Non-pigmented ciliary epithelial cell (primary cell): Measurements from ENCODE around the gene MBP.

ENCODE experiments used
- DNase-seq: peaks from one replicate; pipeline ENCODE4 v3.0.0-alpha.2; 2010; ENCODE audit warnings: low read depth

MBP gene

DNA sequence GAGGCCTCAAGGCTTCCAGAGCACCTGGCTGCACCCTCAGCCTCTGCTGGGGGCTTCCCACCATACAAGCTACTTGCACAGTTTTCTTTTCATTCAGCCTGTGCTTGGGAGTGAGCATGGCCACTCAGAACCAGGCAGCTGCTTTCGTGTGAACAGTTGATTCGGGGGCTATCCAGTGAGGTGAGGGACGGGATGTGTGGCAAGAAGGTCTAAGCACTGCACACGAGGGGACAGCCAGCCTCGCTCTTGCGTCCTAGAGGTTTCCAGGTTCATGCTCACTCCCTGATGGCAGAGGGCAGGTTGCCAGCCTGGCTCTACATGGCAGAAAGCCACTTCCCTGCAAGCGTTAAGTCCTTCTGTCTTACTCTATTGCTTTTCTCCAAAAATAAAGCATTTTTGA, 146.2 kb downstream of the MBP start:
- DNase-seq, result no peak

GRCh38 chr18:76985951-76986236, 146.7 kb downstream of the MBP start:
- no peak for DNase-seq

DNA sequence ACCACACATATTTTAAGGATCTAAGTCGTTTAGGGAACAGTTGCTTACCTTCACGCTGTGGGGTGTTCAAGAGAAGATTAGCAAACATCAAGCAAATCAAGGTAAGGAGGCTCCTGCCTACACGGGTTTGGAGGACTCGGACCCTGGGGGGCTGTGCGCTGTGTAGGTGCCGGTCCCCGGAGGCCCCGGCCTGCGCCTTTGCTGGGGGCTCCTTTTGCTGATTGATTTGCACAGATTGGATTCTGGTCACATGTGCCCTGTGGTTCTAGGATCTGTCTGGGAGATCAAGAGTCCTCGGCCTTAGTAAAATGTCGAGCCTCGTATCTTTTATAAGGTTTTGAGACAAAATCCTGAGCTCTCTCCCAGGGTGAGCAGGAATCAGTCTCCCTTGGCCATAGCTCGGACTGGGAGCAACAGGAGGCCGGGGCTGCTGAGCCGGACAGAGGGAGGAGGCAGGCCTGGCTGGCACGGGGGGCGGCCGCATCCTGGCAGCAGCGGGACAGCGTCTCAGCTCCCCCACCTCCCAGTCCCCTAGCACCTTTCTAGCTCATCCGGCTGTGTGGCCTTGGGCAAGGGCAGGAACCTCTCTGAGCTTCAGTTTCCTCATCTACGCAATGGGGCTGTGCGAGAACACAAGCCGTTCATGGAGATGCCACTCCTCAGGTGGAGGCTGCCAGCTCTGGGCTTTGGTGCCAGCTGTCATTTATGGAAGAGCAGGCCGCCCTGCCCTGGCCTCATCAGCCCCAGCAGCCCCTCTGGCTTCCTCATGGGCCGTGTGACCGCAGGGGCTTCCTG, 147.2 kb downstream of the MBP start:
- DNase-seq, result no peak

- DNase-seq, result no peak
Observed at GRCh38 chr18:76984193-76985155, 148.1 kb downstream of the MBP start.

GRCh38 chr18:76983613-76984051, 149.0 kb downstream of the MBP start:
- DNase-seq, result no peak

DNA sequence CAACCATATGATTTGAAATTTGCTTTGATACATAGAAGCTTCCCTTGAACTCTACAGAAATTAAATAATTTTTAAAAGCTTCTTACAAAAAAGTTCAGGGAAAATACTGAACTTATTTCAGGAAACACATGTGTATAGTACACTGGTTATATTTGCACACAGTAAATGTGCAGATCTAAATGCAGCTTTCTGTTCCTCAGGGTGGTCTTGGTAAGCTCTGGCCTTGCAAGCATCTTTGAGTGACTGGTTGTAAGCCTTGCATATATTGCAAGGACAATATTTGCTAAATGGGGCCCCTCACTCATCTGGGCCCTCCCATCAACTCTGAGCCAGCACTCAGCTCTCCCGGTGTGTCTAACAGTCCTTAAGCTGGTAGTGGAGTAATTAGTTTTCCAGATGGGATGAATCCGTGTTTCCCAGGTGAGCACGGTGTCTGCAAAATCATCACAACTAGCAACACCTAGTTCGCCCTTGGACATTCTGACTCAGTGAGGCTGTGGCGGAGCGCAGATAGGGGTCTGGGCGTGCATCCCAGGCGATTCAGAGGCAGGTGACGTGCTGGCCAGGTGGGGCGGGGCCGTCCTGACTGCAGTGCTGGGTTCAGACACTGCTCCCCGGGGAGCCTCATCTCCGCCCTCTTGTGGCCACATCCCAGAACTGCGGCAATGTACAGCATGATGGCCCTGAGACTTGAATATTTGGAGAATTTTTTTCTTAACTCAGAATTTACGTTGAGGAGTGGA, 149.6 kb downstream of the MBP start:
- peak; percentile 41 for DNase-seq

- DNase-seq, result no peak
Observed at GRCh38 chr18:76982038-76982437, 150.5 kb downstream of the MBP start.

GRCh38 chr18:76981396-76981968, 151.1 kb downstream of the MBP start:
- no peak for DNase-seq

GRCh38 chr18:76980663-76981395, 151.8 kb downstream of the MBP start:
- DNase-seq, result no peak

DNA sequence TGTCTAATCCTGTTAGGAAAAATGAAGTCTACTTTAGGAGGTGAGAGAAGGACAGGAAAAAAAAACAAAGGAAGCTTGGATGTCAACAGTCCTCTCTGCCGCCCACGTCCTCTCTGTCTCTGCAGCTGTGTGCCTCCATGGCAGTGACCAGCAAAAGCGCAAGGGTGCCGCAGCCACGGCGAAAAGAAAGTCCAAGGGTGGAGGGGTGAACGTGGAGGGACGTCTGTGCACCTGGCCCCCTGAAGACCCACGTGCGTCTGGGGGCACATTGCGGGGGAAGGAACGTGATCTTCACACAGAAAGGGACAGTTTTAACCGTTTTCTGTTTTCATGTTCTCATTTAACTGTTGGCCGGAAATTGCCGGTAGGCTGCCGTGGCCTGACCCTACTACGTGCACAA, 152.7 kb downstream of the MBP start:
- DNase-seq, result no peak

GRCh38 chr18:76979111-76979751, 153.4 kb downstream of the MBP start:
- DNase-seq, result no peak

DNA sequence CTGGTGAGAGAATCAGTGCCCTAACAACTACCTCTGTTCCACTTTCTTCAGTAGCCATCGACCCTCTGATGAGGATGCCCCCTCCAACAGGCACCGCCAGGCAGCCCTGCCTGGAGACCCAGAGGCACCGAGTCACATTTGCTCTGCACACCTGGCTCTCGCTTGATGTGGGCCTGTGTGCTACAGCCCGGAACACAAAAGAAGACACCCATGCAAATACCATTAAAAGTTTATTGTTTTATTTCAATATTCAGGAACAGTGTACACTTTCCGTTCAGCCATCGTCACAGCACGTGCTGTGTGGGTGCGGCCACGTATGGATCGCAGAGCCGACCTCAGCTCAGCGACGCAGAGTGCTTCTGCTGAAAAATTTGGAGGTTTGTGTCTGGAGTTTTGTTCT, 154.0 kb downstream of the MBP start:
- no peak for DNase-seq

- no peak for DNase-seq
Observed at GRCh38 chr18:76977684-76978232, 154.8 kb downstream of the MBP start.

- no peak for DNase-seq
Observed at GRCh38 chr18:76977108-76977621, 155.4 kb downstream of the MBP start.

GRCh38 chr18:76975577-76976110, 156.9 kb downstream of the MBP start:
- no peak for DNase-seq

DNA sequence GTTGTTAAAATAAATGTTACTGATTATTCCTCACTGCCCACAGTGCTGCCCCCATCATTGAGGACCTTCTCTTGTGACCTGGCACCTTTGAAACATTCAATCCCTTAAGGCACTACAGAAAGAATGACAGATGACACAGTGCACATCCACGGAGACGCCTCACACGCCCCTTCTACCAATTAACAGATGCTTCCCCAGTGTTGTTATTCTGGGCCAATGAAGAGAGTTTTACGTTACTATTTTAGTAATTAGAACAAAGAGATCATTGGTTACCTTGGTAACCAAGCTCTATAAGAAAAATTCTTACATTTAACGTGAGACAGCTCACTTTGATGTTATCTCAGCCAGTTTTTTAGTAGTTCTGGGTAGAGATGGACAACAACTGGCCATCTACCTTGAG, 158.2 kb downstream of the MBP start:
- no peak for DNase-seq

GRCh38 chr18:76973520-76974266, 158.9 kb downstream of the MBP start:
- DNase-seq, result no peak

DNA sequence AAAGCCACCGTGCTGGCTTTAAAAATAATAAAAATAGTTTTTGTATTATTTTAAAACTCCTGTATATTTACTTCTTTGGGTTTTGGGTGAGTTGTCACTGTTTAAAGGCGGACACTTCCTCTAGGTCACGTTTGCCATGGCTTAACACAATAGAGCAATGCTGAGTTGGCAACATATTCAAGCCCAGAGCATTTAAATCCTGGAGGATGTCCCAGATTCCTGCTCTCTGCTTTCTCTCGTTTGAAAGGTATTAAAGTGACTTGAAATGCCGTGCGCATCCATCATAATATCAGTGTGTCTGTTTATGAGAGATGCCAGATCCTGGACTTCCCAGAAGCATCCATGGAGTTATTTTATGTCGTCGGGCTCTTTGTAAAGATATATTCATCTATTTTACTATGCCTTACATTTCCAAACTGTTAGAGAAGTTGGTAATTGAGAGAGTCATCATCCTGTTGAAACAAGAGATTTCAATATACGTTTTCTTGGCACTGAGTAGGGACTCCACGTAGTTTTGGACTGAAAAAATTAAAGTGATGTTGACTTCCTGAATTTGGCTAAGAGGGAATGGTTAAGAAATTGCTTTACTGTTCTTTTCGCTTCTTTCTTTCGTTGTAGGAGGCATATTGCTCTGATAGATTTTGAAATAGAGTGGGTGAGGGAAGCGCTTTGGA, 159.6 kb downstream of the MBP start:
- DNase-seq, result no peak

DNA sequence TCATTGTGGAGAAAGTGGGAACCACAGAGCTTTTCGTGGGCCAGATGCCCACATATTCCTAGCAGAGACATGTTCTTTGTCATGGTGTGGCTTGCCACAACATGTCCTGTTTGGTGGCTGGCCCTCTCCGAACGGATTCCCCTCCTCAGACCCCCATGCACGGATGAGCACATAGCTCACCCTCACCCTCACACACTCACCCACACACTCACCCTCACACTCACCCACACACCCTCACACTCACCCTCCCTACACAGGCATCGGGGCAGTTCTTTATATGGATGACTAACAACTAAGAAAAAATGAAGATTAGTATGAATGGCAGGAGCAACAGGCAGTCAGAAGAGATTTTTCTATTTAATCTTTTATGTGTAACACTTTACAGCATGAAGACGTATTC, 160.3 kb downstream of the MBP start:
- no peak for DNase-seq
